HG02840 (cell line): ENCODE results near the gene ITGA3.

Source experiments
- ATAC-seq: cut with Tn5 transposase; IDR thresholded peaks from one replicate; pipeline ENCODE4 v1.9.1; 2021; ENCODE audit warnings: mild to moderate bottlenecking, moderate library complexity, moderate number of reproducible peaks; ENCODE audit not compliant: unreplicated experiment, low FRiP score

The ITGA3 gene

GRCh38 chr17:50122945-50123344, 67.0 kb downstream of the ITGA3 start:
- no peak for ATAC-seq

- ATAC-seq: no peak
Observed at GRCh38 chr17:50123649-50124349, 67.9 kb downstream of the ITGA3 start.

- ATAC-seq: no peak
Observed at GRCh38 chr17:50125420-50125997, 69.6 kb downstream of the ITGA3 start.

- ATAC-seq: no peak
Observed at GRCh38 chr17:50127697-50128361, 71.9 kb downstream of the ITGA3 start.

- ATAC-seq: no peak
Observed at GRCh38 chr17:50128441-50129352, 72.8 kb downstream of the ITGA3 start.

- no peak for ATAC-seq
Observed at GRCh38 chr17:50129353-50129727, 73.4 kb downstream of the ITGA3 start.

- no peak for ATAC-seq
Observed at GRCh38 chr17:50129728-50130558, 74.0 kb downstream of the ITGA3 start, which contains the start of gene SAMD14. SAMD14 (minus strand) TSS chr17:50130160; CDS start chr17:50124959, 5,201 bp downstream.

- ATAC-seq: no peak
Observed at GRCh38 chr17:50130559-50131305, 74.8 kb downstream of the ITGA3 start.

- ATAC-seq: no peak
Observed at GRCh38 chr17:50132104-50132794, 76.3 kb downstream of the ITGA3 start.

GRCh38 chr17:50133028-50133768, 77.3 kb downstream of the ITGA3 start:
- ATAC-seq: no peak

GRCh38 chr17:50133769-50134099, 77.8 kb downstream of the ITGA3 start:
- ATAC-seq: no peak

GRCh38 chr17:50134206-50135110, 78.5 kb downstream of the ITGA3 start:
- ATAC-seq: no peak

GRCh38 chr17:50135316-50136095, 79.6 kb downstream of the ITGA3 start:
- ATAC-seq: no peak

- ATAC-seq: no peak
Observed at GRCh38 chr17:50136096-50136687, 80.3 kb downstream of the ITGA3 start.

- no peak for ATAC-seq
Observed at GRCh38 chr17:50137042-50137441, 81.1 kb downstream of the ITGA3 start.
